DOHH2 (cell line): ENCODE measurements around the gene SCD5.

Source experiments
- H3F3A ChIP-seq: fragments of 200-600 bp; sonication (generic), shearing (Covaris generic); 2 replicates; pipeline ENCODE4 v1.6.0; 2016; ENCODE audit warnings: antibody characterized with exemption, mild to moderate bottlenecking; ENCODE audit not compliant: control insufficient read depth, insufficient read depth
- H3K27ac ChIP-seq: fragments of 200-600 bp; sonication (generic); 2 replicates; pipeline ENCODE4 v1.5.1; 2014; ENCODE audit warnings: low read depth, mild to moderate bottlenecking, low read length, moderate library complexity
- H3K27me3 ChIP-seq: fragments of 200-600 bp; sonication (generic); 2 replicates; pipeline ENCODE4 v1.6.1; 2014; ENCODE audit warnings: mild to moderate bottlenecking, low read length, mixed read lengths; ENCODE audit not compliant: control insufficient read depth
- H3K36me3 ChIP-seq: fragments of 200-600 bp; sonication (generic); 2 replicates; pipeline ENCODE4 v1.6.1; 2014; ENCODE audit warnings: mild to moderate bottlenecking, low read length, moderate library complexity, mixed read lengths; ENCODE audit not compliant: control insufficient read depth
- H3K4me1 ChIP-seq: fragments of 200-600 bp; sonication (generic); 2 replicates; pipeline ENCODE4 v1.6.1; 2014; ENCODE audit warnings: mild to moderate bottlenecking, low read length, mixed read lengths; ENCODE audit not compliant: control insufficient read depth
- H3K4me2 ChIP-seq: fragments of 200-600 bp; sonication (generic); 2 replicates; pipeline ENCODE4 v1.6.0; 2014; ENCODE audit warnings: mild to moderate bottlenecking, low read length, moderate library complexity
- H3K4me3 ChIP-seq: fragments of 200-600 bp; sonication (generic); 2 replicates; pipeline ENCODE4 v1.5.1; 2014; ENCODE audit warnings: mild to moderate bottlenecking, low read length, mixed read lengths
- H3K79me2 ChIP-seq: fragments of 200-600 bp; sonication (generic); 2 replicates; pipeline ENCODE4 v1.6.1; 2014; ENCODE audit warnings: mild to moderate bottlenecking, low read length, mixed read lengths; ENCODE audit not compliant: control insufficient read depth
- H3K9me2 ChIP-seq: fragments of 200-600 bp; sonication (generic); replicated peaks from 2 replicates; pipeline ENCODE4 v1.6.1; 2014; ENCODE audit warnings: mild to moderate bottlenecking, low read length, mixed read lengths; ENCODE audit not compliant: control insufficient read depth
- H3K9me3 ChIP-seq: fragments of 200-600 bp; sonication (generic); 2 replicates; pipeline ENCODE4 v1.6.1; 2014; ENCODE audit warnings: antibody characterized with exemption, low read length, mixed read lengths; ENCODE audit not compliant: control insufficient read depth, insufficient read depth
- H4K20me1 ChIP-seq: fragments of 200-600 bp; sonication (generic); 2 replicates; pipeline ENCODE4 v1.6.0; 2014; ENCODE audit warnings: low read depth, mild to moderate bottlenecking, antibody characterized with exemption, low read length, moderate library complexity; ENCODE audit not compliant: control insufficient read depth, insufficient read depth
- EZH2phosphoT487 ChIP-seq: fragments of 200-600 bp; sonication (generic); IDR thresholded peaks from 2 replicates; pipeline ENCODE4 v1.6.1; 2017; ENCODE audit warnings: borderline replicate concordance, mild to moderate bottlenecking, antibody characterized with exemption, low read length, moderate library complexity, mixed read lengths
- TF ChIP-seq, protein P1 (sequence below): fragments of 200-600 bp; sonication (generic); IDR thresholded peaks from one replicate; pipeline ENCODE4 v1.5.1; 2014; ENCODE audit warnings: antibody characterized with exemption, mild to moderate bottlenecking, low read depth, low read length; ENCODE audit not compliant: poor library complexity, severe bottlenecking

Gene SCD5

DNA sequence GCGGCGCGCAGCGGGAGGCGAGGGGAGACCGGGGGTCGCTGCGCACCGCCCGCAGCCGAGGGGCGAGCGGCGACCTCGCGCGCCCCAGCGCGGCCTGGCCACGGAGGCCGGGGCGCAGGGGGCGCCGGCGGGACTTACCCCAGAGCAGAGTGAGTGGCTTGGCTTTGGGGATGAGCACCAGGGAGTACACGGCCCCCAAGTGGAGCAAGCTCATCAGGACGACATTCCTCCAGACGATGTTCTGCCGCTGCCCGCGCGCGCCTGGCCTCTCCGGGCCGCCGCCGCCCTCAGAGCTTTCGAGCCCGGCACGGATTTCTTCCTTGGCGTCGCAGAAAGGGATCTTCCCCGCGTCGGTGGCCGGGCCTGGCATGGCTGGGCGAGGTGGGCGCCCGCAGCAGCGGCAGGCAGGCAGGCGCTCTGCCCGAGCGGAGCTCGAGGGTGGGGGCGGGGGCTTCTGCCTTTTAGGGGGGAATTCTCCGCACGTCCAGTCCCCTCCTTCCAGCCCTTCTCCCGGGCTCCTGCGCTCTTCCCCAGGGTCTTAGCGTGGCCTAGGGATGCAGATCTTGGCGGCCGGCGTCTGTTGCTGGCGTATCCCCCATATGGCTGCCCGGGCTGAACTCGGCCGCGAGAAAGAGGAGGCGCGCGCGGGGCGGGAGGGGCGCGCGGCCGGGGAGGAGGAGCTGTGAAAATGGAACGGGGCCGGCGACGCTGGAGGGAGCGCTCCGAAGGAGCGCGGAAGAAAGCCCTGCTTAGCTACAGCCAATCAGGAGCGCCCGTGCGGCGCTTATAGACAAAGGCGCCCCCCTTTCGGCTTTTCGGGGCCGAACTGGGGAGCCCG is at the start of gene SCD5:
Gene SCD5 (minus strand): TSS at position 629 of the 838 bp plus-strand sequence. CDS start 259 bp downstream, at position 370.
- H3K9me2 ChIP-seq, result no peaks in the 10 kb centered on the region
- no peaks in the 10 kb centered on the region for H3K9me3 ChIP-seq
- H3K27me3 ChIP-seq, result no peaks in the 10 kb centered on the region
- peaks cover 37% of the 10 kb centered on the region for H3K79me2 ChIP-seq
- no peak for TF ChIP-seq EZH2phosphoT487
- TF ChIP-seq, protein P1, sequence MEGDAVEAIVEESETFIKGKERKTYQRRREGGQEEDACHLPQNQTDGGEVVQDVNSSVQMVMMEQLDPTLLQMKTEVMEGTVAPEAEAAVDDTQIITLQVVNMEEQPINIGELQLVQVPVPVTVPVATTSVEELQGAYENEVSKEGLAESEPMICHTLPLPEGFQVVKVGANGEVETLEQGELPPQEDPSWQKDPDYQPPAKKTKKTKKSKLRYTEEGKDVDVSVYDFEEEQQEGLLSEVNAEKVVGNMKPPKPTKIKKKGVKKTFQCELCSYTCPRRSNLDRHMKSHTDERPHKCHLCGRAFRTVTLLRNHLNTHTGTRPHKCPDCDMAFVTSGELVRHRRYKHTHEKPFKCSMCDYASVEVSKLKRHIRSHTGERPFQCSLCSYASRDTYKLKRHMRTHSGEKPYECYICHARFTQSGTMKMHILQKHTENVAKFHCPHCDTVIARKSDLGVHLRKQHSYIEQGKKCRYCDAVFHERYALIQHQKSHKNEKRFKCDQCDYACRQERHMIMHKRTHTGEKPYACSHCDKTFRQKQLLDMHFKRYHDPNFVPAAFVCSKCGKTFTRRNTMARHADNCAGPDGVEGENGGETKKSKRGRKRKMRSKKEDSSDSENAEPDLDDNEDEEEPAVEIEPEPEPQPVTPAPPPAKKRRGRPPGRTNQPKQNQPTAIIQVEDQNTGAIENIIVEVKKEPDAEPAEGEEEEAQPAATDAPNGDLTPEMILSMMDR, result no peak
- H3F3A ChIP-seq, result 0 out of 2 replicates have a peak, but pooled peaks cover 2% of the 10 kb centered on the region
- H3K4me2 ChIP-seq, result peak within 1 kb of the TSS; percentile 67
- no peaks in the 10 kb centered on the region for H4K20me1 ChIP-seq
- H3K4me1 ChIP-seq, result peaks cover 22% of the 10 kb centered on the region
- H3K27ac ChIP-seq, result peak within 1 kb of the TSS; percentile 28; the same call in 1 of the 2 replicates
- no peaks in the 10 kb centered on the region; the same call in 1 of the 2 replicates for H3K36me3 ChIP-seq
- H3K4me3 ChIP-seq, result peak within 1 kb of the TSS; percentile 88

GRCh38 chr4:82842593-82842992 is 44.0 kb upstream of the SCD5 start:
- no peaks in the 10 kb centered on the region for H4K20me1 ChIP-seq
- no peak overlapping the region for H3K27ac ChIP-seq
- no peaks in the 10 kb centered on the region for H3K4me1 ChIP-seq
- no peak overlapping the region for H3K4me3 ChIP-seq
- TF ChIP-seq EZH2phosphoT487, result no peak
- TF ChIP-seq, protein P1, result peak; percentile 20
- H3K4me2 ChIP-seq, result no peak overlapping the region
- H3F3A ChIP-seq, result peaks cover 5% of the 10 kb centered on the region
- no peaks in the 10 kb centered on the region for H3K9me2 ChIP-seq
- H3K9me3 ChIP-seq, result no peaks in the 10 kb centered on the region
- no peaks in the 10 kb centered on the region for H3K79me2 ChIP-seq
- H3K36me3 ChIP-seq, result peaks cover 60% of the 10 kb centered on the region
- no peaks in the 10 kb centered on the region for H3K27me3 ChIP-seq

DNA sequence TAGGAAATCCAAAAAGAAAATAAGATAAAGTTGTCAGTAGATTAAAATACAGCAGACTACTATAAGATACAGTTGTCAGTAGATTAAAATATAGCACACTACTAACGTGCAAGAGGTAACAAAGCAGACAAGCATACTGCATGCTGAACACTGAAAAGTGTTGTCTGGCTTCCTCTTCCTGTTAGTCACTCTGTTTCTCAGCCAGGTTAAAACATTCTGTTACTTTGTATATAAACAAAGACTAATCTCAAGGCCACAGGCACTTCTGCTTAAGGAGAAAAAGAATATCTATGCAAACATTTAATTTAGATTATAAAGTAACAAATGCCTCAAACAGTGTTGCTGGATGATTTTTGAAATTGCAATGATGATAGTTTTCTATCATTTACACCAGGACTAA is 41.0 kb upstream of the SCD5 start:
- H3K27me3 ChIP-seq, result no peaks in the 10 kb centered on the region
- no peak overlapping the region for H3K4me3 ChIP-seq
- peaks cover 44% of the 10 kb centered on the region for H3K36me3 ChIP-seq
- no peak overlapping the region for H3K4me2 ChIP-seq
- H3K9me3 ChIP-seq, result no peaks in the 10 kb centered on the region
- no peak overlapping the region for H3K27ac ChIP-seq
- no peaks in the 10 kb centered on the region for H3K9me2 ChIP-seq
- H3F3A ChIP-seq, result peaks cover under 1% of the 10 kb centered on the region
- no peaks in the 10 kb centered on the region for H3K79me2 ChIP-seq
- TF ChIP-seq EZH2phosphoT487, result no peak
- TF ChIP-seq, protein P1, result no peak
- no peaks in the 10 kb centered on the region for H4K20me1 ChIP-seq
- H3K4me1 ChIP-seq, result no peaks in the 10 kb centered on the region
